ENCODE measurements around the gene SHC2.
"Not testable (repeated sequence)": the region's sequence is repeated elsewhere in the genome, so short reads cannot be mapped to it uniquely, and the experiment has no call there.

SHC2 gene

GRCh38 chr19:435056-435706, 25.7 kb downstream of the SHC2 start:
- DNase-seq (ENCODE audit: low read depth), result no peak
- no peak overlapping the region for H3K4me3 ChIP-seq (ENCODE audit: low read depth, low read length)

DNA sequence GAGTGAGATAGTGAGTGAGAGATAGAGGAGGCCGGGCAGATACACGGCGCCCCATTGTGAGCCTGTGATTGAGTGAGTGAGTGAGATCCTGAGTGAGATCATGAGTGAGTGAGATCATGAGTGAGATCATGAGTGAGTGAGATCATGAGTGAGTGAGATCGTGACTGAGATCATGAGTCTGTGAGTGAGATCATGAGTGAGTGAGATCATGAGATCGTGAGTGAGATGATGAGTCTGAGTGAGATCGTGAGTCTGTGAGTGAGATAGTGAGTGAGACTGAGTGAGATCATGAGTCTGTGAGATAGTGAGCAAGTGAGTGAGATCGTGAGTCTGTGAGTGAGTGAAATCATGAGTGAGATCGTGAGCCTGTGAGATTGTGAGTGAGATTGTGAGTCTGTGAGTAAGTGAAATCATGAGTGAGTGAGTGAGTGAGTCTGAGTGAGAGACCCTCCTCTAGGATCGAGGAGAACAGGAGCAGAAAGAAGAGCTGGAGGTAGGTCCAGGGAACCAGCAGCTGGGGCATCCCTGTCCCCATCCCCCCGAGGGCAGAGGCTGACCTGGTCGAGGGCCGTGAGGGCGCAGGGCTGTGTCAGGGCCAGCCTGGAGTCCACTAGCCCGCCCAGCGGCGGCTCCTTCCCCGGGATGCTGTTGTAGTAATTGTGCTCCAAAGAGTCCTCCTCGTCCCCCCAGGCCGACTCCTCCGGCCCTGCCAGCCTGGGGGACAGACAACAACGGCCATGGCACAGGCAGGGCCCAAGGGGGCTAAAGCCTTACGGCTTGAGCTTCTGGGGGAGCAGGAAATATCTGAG, 26.5 kb downstream of the SHC2 start:
- no peak overlapping the region for H3K4me3 ChIP-seq (ENCODE audit: low read depth, low read length)
- DNase-seq (ENCODE audit: low read depth), result no peak

GRCh38 chr19:430701-431100, 30.1 kb downstream of the SHC2 start:
- no peak for DNase-seq (ENCODE audit: low read depth)
- H3K4me3 ChIP-seq (ENCODE audit: low read depth, low read length), result no peak overlapping the region

GRCh38 chr19:428149-428548, 32.7 kb downstream of the SHC2 start:
- H3K4me3 ChIP-seq (ENCODE audit: low read depth, low read length), result no peak overlapping the region
- DNase-seq (ENCODE audit: low read depth), result no peak

GRCh38 chr19:427675-428074, 33.2 kb downstream of the SHC2 start:
- not testable (repeated sequence) for DNase-seq (ENCODE audit: low read depth); H3K4me3 ChIP-seq (ENCODE audit: low read depth, low read length)

DNA sequence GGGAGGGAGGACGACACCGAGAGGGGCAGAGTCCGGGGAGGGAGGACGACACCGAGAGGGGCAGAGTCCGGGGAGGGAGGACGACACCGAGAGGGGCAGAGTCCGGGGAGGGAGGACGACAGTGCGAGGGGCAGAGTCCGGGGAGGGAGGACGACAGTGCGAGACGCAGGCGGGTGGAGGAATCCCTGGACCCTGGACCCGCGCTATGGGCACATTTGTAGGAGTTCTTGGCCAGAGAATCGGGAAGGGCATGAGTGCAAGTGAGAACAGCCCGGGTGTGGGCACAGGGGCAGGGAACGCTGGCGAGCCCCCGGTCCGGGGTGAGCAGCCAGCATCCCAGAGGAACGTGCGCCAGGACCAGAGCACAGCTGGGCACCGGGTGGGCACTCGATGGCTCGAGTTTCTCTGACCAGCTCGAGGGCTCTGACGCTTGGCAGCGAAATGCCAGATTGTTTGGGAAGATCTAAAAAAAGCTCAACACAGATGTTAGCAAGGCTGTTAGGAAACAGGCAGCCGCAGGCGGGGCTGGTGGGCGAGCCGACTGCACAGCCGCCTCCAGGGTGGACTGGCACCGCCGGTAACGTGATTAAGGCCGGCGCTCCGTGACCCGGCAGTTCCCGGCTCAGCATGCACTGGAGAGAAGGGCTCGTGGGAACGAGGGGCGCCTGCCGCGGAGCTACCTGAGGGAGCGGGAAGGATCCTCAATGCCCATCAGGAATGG, 33.9 kb downstream of the SHC2 start:
- H3K4me3 ChIP-seq (ENCODE audit: low read depth, low read length), result no peak overlapping the region
- no peak for DNase-seq (ENCODE audit: low read depth)

- no peak for DNase-seq (ENCODE audit: low read depth)
- H3K4me3 ChIP-seq (ENCODE audit: low read depth, low read length), result no peak overlapping the region
Observed at GRCh38 chr19:425056-425455, 35.8 kb downstream of the SHC2 start.

GRCh38 chr19:424546-424945, 36.3 kb downstream of the SHC2 start:
- H3K4me3 ChIP-seq (ENCODE audit: low read depth, low read length), result no peak overlapping the region
- no peak for DNase-seq (ENCODE audit: low read depth)

DNA sequence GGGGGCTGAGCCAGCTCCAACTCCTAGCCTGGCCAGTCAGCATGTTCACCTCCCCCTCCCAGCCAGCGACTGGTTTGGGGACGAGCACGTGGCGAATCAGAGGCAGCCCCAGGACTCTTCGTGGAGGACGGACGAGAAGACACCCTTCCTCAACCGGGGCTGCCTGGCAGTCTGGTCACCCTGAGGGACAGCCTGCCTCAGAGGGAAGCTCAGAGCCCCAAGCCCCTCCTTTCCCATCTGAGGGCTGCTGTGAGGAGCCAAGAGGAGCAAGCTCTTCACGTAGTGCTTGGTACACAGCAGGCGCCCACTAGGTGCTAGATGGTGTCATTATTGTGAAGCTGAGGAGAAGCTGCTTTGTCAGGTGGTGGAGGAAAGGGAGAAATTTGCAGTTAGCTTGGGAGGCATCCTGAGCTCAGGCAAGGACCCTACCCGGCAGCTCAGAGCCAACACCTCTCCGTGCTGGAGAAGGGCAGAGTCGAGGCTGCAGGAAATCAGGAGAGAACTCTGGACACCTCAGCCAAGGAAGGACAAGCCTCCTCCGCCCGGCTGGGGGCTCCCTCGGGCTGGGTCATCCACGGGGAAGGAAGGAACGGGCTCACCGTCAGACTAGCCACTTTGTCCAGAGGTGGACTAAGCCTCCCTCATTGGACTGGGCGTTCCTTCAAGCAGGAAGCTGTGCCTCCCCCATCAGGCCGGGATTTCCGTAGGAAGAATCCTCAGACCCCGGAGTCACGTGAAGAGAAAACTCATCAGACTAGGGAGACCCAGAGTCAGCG, 37.0 kb downstream of the SHC2 start:
- DNase-seq (ENCODE audit: low read depth), result no peak
- no peak overlapping the region for H3K4me3 ChIP-seq (ENCODE audit: low read depth, low read length)

DNA sequence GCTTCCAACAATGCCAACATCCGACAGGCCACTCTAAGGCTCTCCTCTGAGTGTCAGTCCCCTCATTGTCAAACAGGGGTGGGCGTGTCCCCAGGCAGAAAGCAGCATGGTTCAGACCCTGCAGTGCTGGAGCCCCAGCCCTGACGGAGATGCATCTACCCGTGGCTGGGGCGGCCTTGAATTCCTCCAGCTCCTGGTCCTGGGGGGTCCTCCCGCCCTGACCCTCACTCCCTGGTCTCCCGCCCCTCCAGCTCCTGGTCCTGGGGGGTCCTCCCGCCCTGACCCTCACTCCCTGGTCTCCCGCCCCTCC, 38.0 kb downstream of the SHC2 start:
- not testable (repeated sequence) for H3K4me3 ChIP-seq (ENCODE audit: low read depth, low read length); DNase-seq (ENCODE audit: low read depth)

GRCh38 chr19:422213-422916, 38.5 kb downstream of the SHC2 start:
- no peak for DNase-seq (ENCODE audit: low read depth)
- no peak overlapping the region for H3K4me3 ChIP-seq (ENCODE audit: low read depth, low read length)

GRCh38 chr19:419721-420515, 40.9 kb downstream of the SHC2 start:
- no peak overlapping the region for H3K4me3 ChIP-seq (ENCODE audit: low read depth, low read length)

DNA sequence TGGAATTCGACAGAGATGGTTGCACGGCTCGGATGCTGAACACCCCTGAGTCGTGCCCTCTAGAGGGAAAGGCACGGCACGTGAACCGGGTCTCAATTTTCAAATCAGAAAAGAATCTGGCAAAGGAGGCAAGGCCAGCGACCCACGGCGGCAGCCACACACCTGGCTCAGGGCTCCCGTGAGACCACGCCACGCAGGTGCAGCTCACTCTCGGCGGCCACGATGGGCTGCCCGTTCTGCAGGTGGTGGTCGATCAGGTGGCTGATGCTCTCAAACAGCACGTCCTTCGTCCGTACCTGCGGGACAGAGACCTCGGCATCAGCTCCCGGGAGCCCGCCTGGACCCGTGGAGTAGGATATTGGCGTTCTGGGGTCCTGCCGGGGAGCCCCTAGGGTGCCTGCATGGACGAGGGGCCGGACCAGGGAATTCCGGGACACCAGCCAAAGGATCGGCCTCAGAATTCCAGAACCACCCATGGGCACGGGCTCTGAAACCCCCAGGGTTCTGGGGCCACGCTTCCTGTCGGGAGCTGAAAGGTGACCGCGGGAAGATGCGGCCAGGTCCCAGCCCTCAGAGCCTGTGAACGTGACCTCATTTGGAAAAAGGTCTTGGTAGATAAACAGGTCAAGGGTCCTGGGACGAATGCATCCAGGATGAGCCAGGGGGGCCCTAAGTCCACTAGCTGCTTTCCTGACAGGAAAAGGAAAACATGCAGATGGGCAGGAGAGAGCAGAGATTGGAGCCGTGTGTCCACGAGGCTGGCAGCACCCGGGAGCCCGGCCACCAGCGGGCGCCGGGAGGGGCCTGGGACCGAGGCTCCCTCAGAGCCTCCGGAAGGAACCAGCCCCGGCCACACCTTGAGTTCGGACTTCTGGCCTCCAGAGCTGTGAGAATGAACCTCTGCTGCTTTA, 41.8 kb downstream of the SHC2 start:
- no peak overlapping the region for H3K4me3 ChIP-seq (ENCODE audit: low read depth, low read length)
- DNase-seq (ENCODE audit: low read depth), result no peak

More at GRCh38 chr19:419721-420515, 40.9 kb downstream of the SHC2 start:
- no peak for DNase-seq (ENCODE audit: low read depth)

DNA sequence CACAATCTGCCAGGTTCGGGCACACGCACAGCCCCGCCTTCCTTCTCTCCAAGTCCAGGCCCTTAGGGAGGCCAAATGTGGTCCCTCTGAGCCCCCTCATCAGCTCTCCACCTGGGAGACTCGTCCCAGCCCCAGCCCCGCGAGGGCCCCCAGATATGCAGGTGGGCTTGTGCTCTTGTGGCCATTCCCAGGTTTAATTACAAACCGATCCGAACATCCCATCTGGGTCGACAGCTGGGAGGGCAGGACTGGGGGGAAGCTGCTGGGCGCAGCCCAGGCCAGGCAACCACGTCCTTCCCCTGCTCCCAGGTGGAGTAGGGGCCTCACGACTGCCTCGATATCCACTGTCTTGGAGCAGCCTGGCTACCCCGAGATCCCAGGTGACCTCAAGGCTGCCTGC, 44.4 kb downstream of the SHC2 start:
- H3K4me3 ChIP-seq (ENCODE audit: low read depth, low read length), result no peak overlapping the region
- no peak for DNase-seq (ENCODE audit: low read depth)

- no peak overlapping the region for H3K4me3 ChIP-seq (ENCODE audit: low read depth, low read length)
- DNase-seq (ENCODE audit: low read depth), result no peak
Observed at GRCh38 chr19:415292-415691, 45.5 kb downstream of the SHC2 start.

- no peak for DNase-seq (ENCODE audit: low read depth)
Observed at GRCh38 chr19:413756-414420, 46.9 kb downstream of the SHC2 start.

More at GRCh38 chr19:413756-414420, 46.9 kb downstream of the SHC2 start:
- no peak overlapping the region for H3K4me3 ChIP-seq (ENCODE audit: low read depth, low read length)

Measured in skeletal muscle cell (primary cell).